Gastrocnemius medialis (tissue), 4 donors: ENCODE results near the gene MMP24. TPM values are rescaled to one million over a fixed set of nuclear protein-coding genes. Genes with fewer than 3 reads are reported as not detected.
"Not testable (repeated sequence)": the region's sequence is repeated elsewhere in the genome, so short reads cannot be mapped to it uniquely, and the experiment has no call there.

Source experiments
- ATAC-seq, 2 donors: fragments of 150-250 bp; one replicate each; pipeline ENCODE4 v1.9.1; 2016
- DNase-seq, 2 donors: peaks; one replicate each; pipeline ENCODE4 v3.0.0-alpha.2; 2019
- H3K27ac ChIP-seq, 4 donors: fragments of 200-600 bp; sonication (generic); 1 replicate in 1 of 4; 2 replicates in 3 of 4; pipeline ENCODE4 v1.5.1; 2016 to 2018; ENCODE audit warnings: mild to moderate bottlenecking in 2 of 4, moderate library complexity in 1 of 4
- H3K27me3 ChIP-seq, 3 donors: fragments of 200-600 bp; sonication (generic) in 2 of 3; 1 replicate in 1 of 3; 2 replicates in 2 of 3; pipeline versions ENCODE4 v1.5.1 to v1.6.0; 2016 to 2019; ENCODE audit warnings: mild to moderate bottlenecking in 1 of 3, moderate library complexity in 1 of 3
- H3K36me3 ChIP-seq, 2 donors: fragments of 200-600 bp; sonication (generic) in 1 of 2; one replicate each; pipeline ENCODE4 v1.5.1; 2017 to 2018
- H3K4me1 ChIP-seq, 2 donors: fragments of 200-600 bp; sonication (generic) in 1 of 2; one replicate each; pipeline ENCODE4 v1.5.1; 2016 to 2017; ENCODE audit warnings: mild to moderate bottlenecking in 2 of 2
- H3K4me3 ChIP-seq, 4 donors: fragments of 200-600 bp; sonication (generic) in 3 of 4; 1 replicate in 1 of 4; 2 replicates in 3 of 4; pipeline ENCODE4 v1.5.1; 2016 to 2019; ENCODE audit warnings: mild to moderate bottlenecking in 2 of 4
- H3K9me3 ChIP-seq, 3 donors: fragments of 200-600 bp; sonication (generic) in 2 of 3; 1 replicate in 1 of 3; 2 replicates in 2 of 3; pipeline ENCODE4 v1.5.1; 2016 to 2019
- POLR2A ChIP-seq, 2 donors: fragments of 450-650 bp; IDR thresholded peaks; one replicate each; pipeline ENCODE4 v1.6.1; 2017; ENCODE audit warnings: antibody characterized with exemption in 2 of 2, mild to moderate bottlenecking in 2 of 2, moderate library complexity in 2 of 2
- in situ Hi-C, 4 donors: fragments of 200-750 bp; cut with MboI; loops; one replicate each; pipeline versions ENCODE4 v1.15.0 to v1.8.0; 2017; ENCODE audit warnings: low sequenced_read_pairs in 4 of 4
- intact Hi-C: fragments of 100-400 bp; cut with DNase I; formaldehyde crosslinking; loops from one replicate; pipeline ENCODE4 v1.15.1; 2023; ENCODE audit warnings: low total_unique reads
- total RNA-seq, 4 donors: library from RNA; depleted of rRNA; stranded (reverse); fragments of >200 nt; gene quantifications; one replicate each; pipeline versions ENCODE4 v1.1.0 to v1.2.3, GENCODE V29; 2016
- TF ChIP-seq, protein P1 (sequence below), 5 experiments: fragments of 450-650 bp in 3 of 5; fragments of 200-600 bp in 2 of 5; sonication (generic) in 2 of 5; IDR thresholded peaks in 4 of 5; conservative IDR thresholded peaks in 1 of 5; 1 replicate in 4 of 5; 2 replicates in 1 of 5; pipeline ENCODE4 v1.5.1; 2016 to 2019; ENCODE audit warnings: antibody characterized with exemption in 5 of 5, mild to moderate bottlenecking in 3 of 5, moderate library complexity in 3 of 5

MMP24 gene
- total RNA-seq, 4 donors from 2014 or later: 0.07 to 0.10 TPM; not detected in 2

GRCh38 chr20:35253010-35253409, 26.5 kb downstream of the MMP24 start:
- Histone ChIP-seq H3K36me3 (no peaks in the 10 kb centered on the region), H3K9me3 (no peaks in the 10 kb centered on the region), H3K4me3 (no peak overlapping the region), H3K4me1 (no peaks in the 10 kb centered on the region), H3K27me3 (no peaks in the 10 kb centered on the region), H3K27ac (no peak overlapping the region)
- TF ChIP-seq, protein P1, sequence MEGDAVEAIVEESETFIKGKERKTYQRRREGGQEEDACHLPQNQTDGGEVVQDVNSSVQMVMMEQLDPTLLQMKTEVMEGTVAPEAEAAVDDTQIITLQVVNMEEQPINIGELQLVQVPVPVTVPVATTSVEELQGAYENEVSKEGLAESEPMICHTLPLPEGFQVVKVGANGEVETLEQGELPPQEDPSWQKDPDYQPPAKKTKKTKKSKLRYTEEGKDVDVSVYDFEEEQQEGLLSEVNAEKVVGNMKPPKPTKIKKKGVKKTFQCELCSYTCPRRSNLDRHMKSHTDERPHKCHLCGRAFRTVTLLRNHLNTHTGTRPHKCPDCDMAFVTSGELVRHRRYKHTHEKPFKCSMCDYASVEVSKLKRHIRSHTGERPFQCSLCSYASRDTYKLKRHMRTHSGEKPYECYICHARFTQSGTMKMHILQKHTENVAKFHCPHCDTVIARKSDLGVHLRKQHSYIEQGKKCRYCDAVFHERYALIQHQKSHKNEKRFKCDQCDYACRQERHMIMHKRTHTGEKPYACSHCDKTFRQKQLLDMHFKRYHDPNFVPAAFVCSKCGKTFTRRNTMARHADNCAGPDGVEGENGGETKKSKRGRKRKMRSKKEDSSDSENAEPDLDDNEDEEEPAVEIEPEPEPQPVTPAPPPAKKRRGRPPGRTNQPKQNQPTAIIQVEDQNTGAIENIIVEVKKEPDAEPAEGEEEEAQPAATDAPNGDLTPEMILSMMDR (IDR thresholded peaks at IDR 0.05 in 4 of 5, conservative IDR thresholded peaks at IDR 0.05 in 1 of 5): no peak
- TF ChIP-seq POLR2A (IDR thresholded peaks at IDR 0.05): no peak
- no peak for DNase-seq
- no peak for ATAC-seq
- intact Hi-C loops (no loop called here), in situ Hi-C loops (no loop called here)

DNA sequence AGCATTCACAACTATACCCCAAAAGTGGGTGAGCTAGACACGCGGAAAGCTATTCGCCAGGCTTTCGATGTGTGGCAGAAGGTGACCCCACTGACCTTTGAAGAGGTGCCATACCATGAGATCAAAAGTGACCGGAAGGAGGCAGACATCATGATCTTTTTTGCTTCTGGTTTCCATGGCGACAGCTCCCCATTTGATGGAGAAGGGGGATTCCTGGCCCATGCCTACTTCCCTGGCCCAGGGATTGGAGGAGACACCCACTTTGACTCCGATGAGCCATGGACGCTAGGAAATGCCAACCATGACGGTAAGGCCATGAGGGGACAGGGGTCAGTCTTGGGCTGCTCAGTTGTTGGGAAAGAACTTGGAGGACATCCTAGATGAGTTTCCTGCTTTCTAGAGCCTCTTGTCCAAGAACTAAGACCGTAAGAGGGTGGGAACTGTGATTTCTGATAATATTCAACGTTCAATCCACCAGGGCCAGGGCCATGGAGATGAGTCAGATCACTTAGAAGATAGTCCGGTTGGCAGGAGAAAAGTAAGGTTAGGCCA, 28.0 kb downstream of the MMP24 start:
- Histone ChIP-seq H3K36me3 (no peaks in the 10 kb centered on the region), H3K27ac (no peak overlapping the region), H3K9me3 (no peaks in the 10 kb centered on the region), H3K27me3 (no peaks in the 10 kb centered on the region), H3K4me1 (no peaks in the 10 kb centered on the region), H3K4me3 (no peak overlapping the region)
- in situ Hi-C loops (no loop called here), intact Hi-C loops (no loop called here)
- no peak for ATAC-seq
- TF ChIP-seq, protein P1 (IDR thresholded peaks at IDR 0.05 in 4 of 5, conservative IDR thresholded peaks at IDR 0.05 in 1 of 5): no peak
- no peak for TF ChIP-seq POLR2A (IDR thresholded peaks at IDR 0.05)
- no peak for DNase-seq

DNA sequence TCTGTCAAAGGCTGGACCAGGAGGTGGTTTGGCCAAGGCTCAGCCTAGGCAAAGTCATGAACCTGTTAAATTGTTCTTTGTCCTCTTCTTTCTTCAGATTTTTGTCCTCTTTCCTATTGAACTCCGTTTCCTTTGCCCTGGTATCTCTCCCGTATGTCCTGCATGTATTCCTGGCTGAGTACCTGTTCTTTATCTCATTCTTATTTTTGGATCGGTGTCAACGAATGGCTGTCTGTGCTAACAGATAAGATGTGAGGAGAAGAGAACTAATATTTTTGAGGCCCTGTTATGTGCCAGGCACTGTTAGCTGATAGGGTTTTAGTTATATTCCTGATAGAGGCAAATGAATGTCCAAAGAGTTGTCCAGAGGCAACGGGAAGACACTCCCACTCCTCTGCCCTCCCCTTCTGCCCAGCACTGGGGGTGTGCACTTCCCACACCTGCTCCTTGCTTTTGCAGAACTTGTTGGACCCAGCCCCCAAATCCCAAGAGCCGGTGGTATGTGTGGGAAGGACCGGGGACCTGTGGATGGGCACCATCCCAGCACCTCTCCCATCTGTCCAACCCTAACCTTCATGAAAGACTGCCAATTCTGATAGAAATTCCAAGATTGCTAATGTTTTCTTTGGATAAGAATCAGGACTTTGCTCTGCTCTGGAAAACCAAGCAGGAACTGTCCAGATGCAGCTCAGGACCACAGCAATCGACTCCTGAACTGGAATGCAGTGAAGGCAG, 30.9 kb downstream of the MMP24 start:
- Histone ChIP-seq H3K4me1 (no peaks in the 10 kb centered on the region), H3K36me3 (no peaks in the 10 kb centered on the region), H3K4me3 (no peak overlapping the region), H3K27ac (no peak overlapping the region), H3K9me3 (no peaks in the 10 kb centered on the region), H3K27me3 (no peaks in the 10 kb centered on the region)
- no peak for TF ChIP-seq POLR2A (IDR thresholded peaks at IDR 0.05)
- TF ChIP-seq, protein P1 (IDR thresholded peaks at IDR 0.05 in 4 of 5, conservative IDR thresholded peaks at IDR 0.05 in 1 of 5): no peak
- intact Hi-C loops (no loop called here), in situ Hi-C loops (no loop called here)
- DNase-seq (no peak), ATAC-seq (no peak)

DNA sequence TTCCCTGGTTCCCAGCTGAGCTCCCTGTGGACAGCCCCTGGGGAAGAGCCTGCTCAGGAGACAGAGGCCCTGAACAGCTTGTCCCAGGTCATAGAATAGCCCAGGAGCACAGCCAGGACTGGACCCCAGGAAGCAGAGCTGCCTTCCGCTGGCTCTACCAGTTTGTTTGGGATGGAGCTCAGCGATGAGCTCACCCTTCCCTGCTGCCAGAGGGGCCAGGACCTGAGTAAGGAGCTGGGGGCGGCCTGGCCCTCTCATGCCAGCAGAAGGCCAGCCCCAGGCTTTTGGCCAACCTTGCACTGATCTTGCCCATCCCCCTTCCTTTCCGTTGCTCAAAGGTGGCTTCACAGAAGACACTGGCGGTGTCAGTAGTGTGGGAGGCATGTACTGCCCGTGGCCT, 33.9 kb downstream of the MMP24 start:
- Histone ChIP-seq H3K27me3 (no peaks in the 10 kb centered on the region), H3K4me1 (peaks cover 0 to 9% of the 10 kb centered on the region in 2 donors), H3K4me3 (no peak overlapping the region), H3K9me3 (no peaks in the 10 kb centered on the region), H3K27ac (no peak overlapping the region), H3K36me3 (no peaks in the 10 kb centered on the region)
- in situ Hi-C loops: no loop called here
- ATAC-seq: no peak
- no peak for TF ChIP-seq POLR2A (IDR thresholded peaks at IDR 0.05)
- TF ChIP-seq, protein P1 (IDR thresholded peaks at IDR 0.05 in 4 of 5, conservative IDR thresholded peaks at IDR 0.05 in 1 of 5): no peak
- DNase-seq: no peak
- intact Hi-C loops: no loop called here

DNA sequence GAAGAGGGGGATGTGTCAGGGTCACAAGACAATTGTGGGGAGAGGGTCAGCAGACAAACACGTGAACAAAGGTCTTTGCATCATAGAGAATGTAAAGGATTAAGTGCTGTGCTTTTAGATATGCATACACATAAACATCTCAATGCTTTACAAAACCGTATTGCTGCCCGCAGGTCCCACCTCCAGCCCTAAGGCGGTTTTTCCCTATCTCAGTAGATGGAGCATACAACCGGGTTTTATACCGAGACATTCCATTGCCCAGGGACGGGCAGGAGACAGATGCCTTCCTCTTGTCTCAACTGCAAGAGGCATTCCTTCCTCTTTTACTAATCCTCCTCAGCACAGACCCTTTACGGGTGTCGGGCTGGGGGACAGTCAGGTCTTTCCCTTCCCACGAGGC, 35.8 kb downstream of the MMP24 start:
- intact Hi-C loops, ATAC-seq, in situ Hi-C loops, H3K4me1 ChIP-seq, H3K27me3 ChIP-seq, H3K36me3 ChIP-seq, H3K4me3 ChIP-seq, DNase-seq, H3K9me3 ChIP-seq, H3K27ac ChIP-seq: not testable (repeated sequence)

- H3K27me3 ChIP-seq, ATAC-seq, H3K27ac ChIP-seq, intact Hi-C loops, H3K4me3 ChIP-seq, in situ Hi-C loops, DNase-seq, H3K4me1 ChIP-seq, H3K36me3 ChIP-seq, H3K9me3 ChIP-seq: not testable (repeated sequence)
Observed at GRCh38 chr20:35262731-35263531, 36.4 kb downstream of the MMP24 start.
